Small intestine (tissue), 7 donors: ENCODE measurements around the gene STIM1. TPM values are rescaled to one million over a fixed set of nuclear protein-coding genes. Genes with fewer than 3 reads are reported as not detected.

Experiments used
- DNase-seq, 2 donors: peaks; one replicate each; pipeline versions ENCODE4 v3.0.0 to v3.0.0-alpha.2; 2013
- FAIRE-seq: peaks from 2 replicates; lab custom pipeline; 2012; peaks lifted over from hg19 to GRCh38; lab: Jason Lieb, UNC
- H3K27ac ChIP-seq, 3 donors: one replicate each; pipeline ENCODE4 v1.5.1; 2013; ENCODE audit warnings: low read length in 2 of 3, mild to moderate bottlenecking in 2 of 3, control low read depth in 1 of 3, inconsistent platforms in 1 of 3, low read depth in 1 of 3, moderate library complexity in 1 of 3
- H3K27me3 ChIP-seq, 3 donors: one replicate each; pipeline ENCODE4 v1.6.1; 2013; ENCODE audit warnings: low read length in 3 of 3, inconsistent platforms in 1 of 3; ENCODE audit not compliant: control insufficient read depth in 3 of 3, insufficient read depth in 3 of 3
- H3K36me3 ChIP-seq, 3 donors: one replicate each; pipeline ENCODE4 v1.6.1; 2013; ENCODE audit warnings: low read length in 3 of 3, inconsistent platforms in 1 of 3, low read depth in 1 of 3, mild to moderate bottlenecking in 1 of 3, moderate library complexity in 1 of 3; ENCODE audit not compliant: control insufficient read depth in 3 of 3, insufficient read depth in 2 of 3
- H3K4me1 ChIP-seq, 3 donors: one replicate each; pipeline ENCODE4 v1.6.1; 2013; ENCODE audit warnings: low read length in 2 of 3, inconsistent platforms in 1 of 3, low read depth in 1 of 3, mild to moderate bottlenecking in 1 of 3, moderate library complexity in 1 of 3; ENCODE audit not compliant: control insufficient read depth in 3 of 3, insufficient read depth in 2 of 3
- H3K4me3 ChIP-seq, 3 donors: one replicate each; pipeline ENCODE4 v1.5.1; 2013; ENCODE audit warnings: low read length in 3 of 3, control low read depth in 1 of 3, inconsistent platforms in 1 of 3, low read depth in 1 of 3, mild to moderate bottlenecking in 1 of 3, moderate library complexity in 1 of 3
- H3K9me3 ChIP-seq, 2 donors: one replicate each; pipeline ENCODE4 v1.6.1; 2013; ENCODE audit warnings: low read depth in 1 of 2, low read length in 1 of 2; ENCODE audit not compliant: control insufficient read depth in 2 of 2, insufficient read depth in 1 of 2
- WGBS, 3 donors: extraction: QIAGEN DNeasy Blood & Tissue Kit; methylation state at CpG; one replicate each; pipeline ENCODE4 v1.1.7; 2013; 5-methylcytosine and 5-hydroxymethylcytosine counted together
- polyA plus RNA-seq, 4 donors: library from polyadenylated mRNA; stranded (reverse) in 3 of 4; unstranded in 1 of 4; fragments of 200-250 nt in 3 of 4; fragments of 120-200 nt in 1 of 4; gene quantifications; one replicate each; pipeline versions ENCODE4 v1.2.1 to v1.2.3, GENCODE V29; 2013
- donor health status: healthy with polysubstance abuse.
- donor health status: control.
- donor health status: control.
- donor health status: Bipolar disorder and iron deficiency.
- donor health status: healthy.

The STIM1 gene
- polyA plus RNA-seq, 4 donors: 5.6 to 27.9 (median 11.7) TPM

DNA sequence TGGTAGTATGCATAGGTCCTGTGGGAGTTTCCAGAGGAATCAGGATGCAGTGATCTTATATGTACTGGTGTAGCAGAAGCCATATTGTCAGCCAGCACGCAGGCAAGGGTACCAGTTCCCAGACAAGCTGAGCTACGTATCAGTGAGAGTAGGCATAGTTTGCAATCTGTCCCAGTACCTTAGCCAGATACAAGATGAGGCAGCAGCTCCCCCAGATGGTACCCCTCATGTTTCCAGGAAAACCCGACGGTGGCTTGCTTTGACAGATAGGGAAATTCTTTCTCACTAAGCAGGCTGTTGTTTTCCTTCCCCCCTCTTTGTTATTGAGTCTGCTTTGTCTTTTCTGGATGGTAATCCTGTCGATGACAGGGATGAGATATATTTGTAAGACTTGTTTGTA lies 129.4 kb downstream of the STIM1 start:
- WGBS, 3 donors: 53 to 78% (median 63%) methylated on average over 5 of the region's 5 CpGs
- H3K4me3 ChIP-seq: no peak overlapping the region
- H3K36me3 ChIP-seq: peaks cover 0 to 2% (median 0%) of the 10 kb centered on the region in 3 donors
- no peak overlapping the region for H3K27ac ChIP-seq
- H3K9me3 ChIP-seq: no peaks in the 10 kb centered on the region
- no peak for FAIRE-seq
- no peaks in the 10 kb centered on the region for H3K27me3 ChIP-seq
- peaks cover 0 to 3% (median 0%) of the 10 kb centered on the region in 3 donors for H3K4me1 ChIP-seq
- no peak for DNase-seq

DNA sequence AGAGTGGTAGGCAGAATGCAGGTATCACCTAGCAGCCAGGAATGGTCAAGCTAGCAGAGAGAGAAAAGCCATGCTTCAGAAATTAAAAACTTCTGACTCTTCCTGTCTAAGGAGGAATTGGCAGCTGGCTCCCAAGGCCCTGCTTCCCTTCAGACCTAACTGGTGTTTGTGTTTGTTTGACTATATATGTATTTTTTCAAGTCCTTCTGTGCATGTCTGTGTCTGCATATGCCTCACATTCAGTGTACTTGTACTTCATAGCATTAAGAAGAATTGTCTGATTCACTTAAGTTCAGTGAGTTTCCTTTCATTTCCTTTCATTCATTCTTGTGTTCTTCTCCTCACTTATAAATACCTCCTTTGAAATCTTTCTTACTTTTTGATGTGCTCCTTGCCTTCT lies 130.2 kb downstream of the STIM1 start:
- DNase-seq (no peak), FAIRE-seq (no peak)
- no peak overlapping the region for H3K27ac ChIP-seq
- H3K27me3 ChIP-seq: no peaks in the 10 kb centered on the region
- peaks cover 0 to 3% (median 0%) of the 10 kb centered on the region in 3 donors for H3K4me1 ChIP-seq
- no peak overlapping the region for H3K4me3 ChIP-seq
- H3K9me3 ChIP-seq: no peaks in the 10 kb centered on the region
- H3K36me3 ChIP-seq: peaks cover 0 to 2% (median 0%) of the 10 kb centered on the region in 3 donors

DNA sequence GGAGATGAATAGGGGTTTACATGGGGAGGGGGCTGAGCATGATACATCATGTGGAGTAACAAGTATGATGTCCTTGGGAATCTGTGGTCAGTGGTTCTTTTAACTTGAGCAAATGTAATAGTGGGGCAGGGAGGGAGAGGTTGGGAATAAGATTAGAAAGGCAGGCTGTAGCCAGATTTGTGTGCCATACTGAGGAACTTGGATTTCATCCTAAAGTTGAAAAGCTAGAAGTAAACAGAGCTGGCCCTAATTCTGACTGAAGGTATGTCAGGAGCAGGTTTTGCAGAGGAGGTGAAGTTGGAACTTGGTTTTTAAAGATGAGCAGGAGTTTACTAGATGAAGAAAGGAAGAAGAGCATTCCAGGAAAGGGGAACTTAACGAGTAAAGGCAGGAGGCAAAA lies 130.8 kb downstream of the STIM1 start:
- Histone ChIP-seq H3K9me3 (peaks cover 0 to 2% of the 10 kb centered on the region in 2 donors), H3K27ac (no peak overlapping the region), H3K4me1 (peaks cover 0 to 3% (median 0%) of the 10 kb centered on the region in 3 donors), H3K27me3 (no peaks in the 10 kb centered on the region), H3K36me3 (peaks cover 0 to 2% (median 0%) of the 10 kb centered on the region in 3 donors), H3K4me3 (no peak overlapping the region)
- 85 to 89% (median 87%) methylated on average over 1 of the region's 1 CpG for WGBS, 3 donors
- no peak for FAIRE-seq
- DNase-seq: no peak

GRCh38 chr11:3989276-3989920 lies 133.9 kb downstream of the STIM1 start:
- H3K9me3 ChIP-seq: peaks cover 0 to 10% of the 10 kb centered on the region in 2 donors
- DNase-seq: peak in 1 of 2 donors; percentile 8
- H3K27me3 ChIP-seq: no peaks in the 10 kb centered on the region
- peak overlapping the region in 2 of 3 donors; percentile 21 to 26 for H3K27ac ChIP-seq
- WGBS, 3 donors: 64 to 92% (median 88%) methylated on average over 27 of the region's 27 CpGs
- FAIRE-seq: no peak
- peak overlapping the region in 1 of 3 donors; percentile 11 for H3K4me3 ChIP-seq
- peaks cover 0 to 3% (median 0%) of the 10 kb centered on the region in 3 donors for H3K4me1 ChIP-seq
- H3K36me3 ChIP-seq: peaks cover 0 to 2% (median 0%) of the 10 kb centered on the region in 3 donors

DNA sequence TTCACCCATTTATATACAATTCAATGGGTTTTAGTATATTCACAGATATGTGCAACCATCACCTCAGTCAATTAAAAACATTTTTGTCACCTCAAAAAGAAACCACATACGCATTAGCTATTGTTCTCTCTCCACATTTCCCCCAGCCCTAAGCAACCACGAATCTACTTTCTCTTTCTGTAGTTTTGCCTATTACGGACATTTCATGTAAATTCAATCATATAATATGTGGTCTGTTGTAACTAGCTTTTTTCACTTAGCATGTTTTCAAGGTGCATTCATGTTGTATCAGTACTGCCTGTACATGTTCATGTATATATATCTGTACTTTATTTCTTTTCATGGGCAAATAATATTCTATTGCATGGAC lies 134.4 kb downstream of the STIM1 start:
- Histone ChIP-seq H3K9me3 (peaks cover 0 to 12% of the 10 kb centered on the region in 2 donors), H3K4me1 (peaks cover 0 to 3% (median 0%) of the 10 kb centered on the region in 3 donors), H3K36me3 (peaks cover 0 to 2% (median 0%) of the 10 kb centered on the region in 3 donors), H3K27me3 (no peaks in the 10 kb centered on the region), H3K27ac (peak overlapping the region in 1 of 3 donors; percentile 26), H3K4me3 (no peak overlapping the region)
- FAIRE-seq (no peak), DNase-seq (peak in 1 of 2 donors; percentile 18)
- 61 to 85% (median 72%) methylated on average over 3 of the region's 3 CpGs for WGBS, 3 donors

DNA sequence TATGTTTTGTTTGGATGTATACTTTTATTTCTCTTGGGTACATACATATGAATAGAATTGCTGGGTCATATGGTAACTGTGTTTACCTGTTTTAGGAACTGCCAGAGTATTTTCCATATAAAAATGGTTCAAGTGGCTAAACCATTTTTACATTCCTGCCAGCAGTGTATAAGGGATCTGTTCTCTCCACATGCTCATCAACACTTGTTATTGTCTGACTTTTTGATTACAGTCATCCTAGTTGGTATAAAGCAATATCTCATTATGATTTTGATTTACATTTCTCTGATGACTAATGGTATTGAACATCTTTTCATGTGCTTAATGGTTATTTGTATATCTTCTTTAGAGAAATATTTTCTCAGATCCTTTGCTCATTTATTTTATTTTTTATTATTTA lies 134.9 kb downstream of the STIM1 start:
- FAIRE-seq: no peak
- no peak overlapping the region for H3K4me3 ChIP-seq
- no peaks in the 10 kb centered on the region for H3K27me3 ChIP-seq

DNA sequence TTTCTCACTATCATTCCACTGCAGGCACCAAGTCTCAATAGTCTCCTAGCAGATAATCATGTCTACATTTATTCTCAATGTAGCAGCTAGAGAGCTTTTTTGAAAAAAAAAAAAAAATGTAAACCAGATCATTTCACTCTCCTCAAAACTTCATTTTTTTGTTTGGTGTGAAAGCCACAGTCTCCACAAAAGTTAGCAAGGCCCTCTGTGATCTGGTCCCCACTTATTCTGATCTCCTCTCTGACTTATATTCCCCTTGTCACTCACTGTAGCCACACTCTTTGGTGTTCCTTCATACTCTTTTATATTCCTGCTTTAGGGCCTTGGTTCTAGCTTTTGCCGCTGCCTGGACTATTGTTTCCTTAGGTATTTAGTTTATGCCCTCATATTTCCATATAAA lies 137.5 kb downstream of the STIM1 start:
- Histone ChIP-seq H3K4me3 (no peak overlapping the region), H3K4me1 (no peaks in the 10 kb centered on the region), H3K27me3 (no peaks in the 10 kb centered on the region), H3K36me3 (peaks cover 0 to 2% (median 0%) of the 10 kb centered on the region in 3 donors), H3K27ac (no peak overlapping the region), H3K9me3 (peaks cover 0 to 12% of the 10 kb centered on the region in 2 donors)
- WGBS, 3 donors: 97 to 100% (median 100%) methylated on average over 1 of the region's 1 CpG
- no peak for DNase-seq
- FAIRE-seq: no peak

More for the DNA sequence above, 134.9 kb downstream of the STIM1 start:
- peaks cover 0 to 2% (median 0%) of the 10 kb centered on the region in 3 donors for H3K36me3 ChIP-seq
- H3K4me1 ChIP-seq: peaks cover 0 to 3% (median 0%) of the 10 kb centered on the region in 3 donors
- no peak for DNase-seq
- no peak overlapping the region for H3K27ac ChIP-seq
- H3K9me3 ChIP-seq: peaks cover 0 to 12% of the 10 kb centered on the region in 2 donors

DNA sequence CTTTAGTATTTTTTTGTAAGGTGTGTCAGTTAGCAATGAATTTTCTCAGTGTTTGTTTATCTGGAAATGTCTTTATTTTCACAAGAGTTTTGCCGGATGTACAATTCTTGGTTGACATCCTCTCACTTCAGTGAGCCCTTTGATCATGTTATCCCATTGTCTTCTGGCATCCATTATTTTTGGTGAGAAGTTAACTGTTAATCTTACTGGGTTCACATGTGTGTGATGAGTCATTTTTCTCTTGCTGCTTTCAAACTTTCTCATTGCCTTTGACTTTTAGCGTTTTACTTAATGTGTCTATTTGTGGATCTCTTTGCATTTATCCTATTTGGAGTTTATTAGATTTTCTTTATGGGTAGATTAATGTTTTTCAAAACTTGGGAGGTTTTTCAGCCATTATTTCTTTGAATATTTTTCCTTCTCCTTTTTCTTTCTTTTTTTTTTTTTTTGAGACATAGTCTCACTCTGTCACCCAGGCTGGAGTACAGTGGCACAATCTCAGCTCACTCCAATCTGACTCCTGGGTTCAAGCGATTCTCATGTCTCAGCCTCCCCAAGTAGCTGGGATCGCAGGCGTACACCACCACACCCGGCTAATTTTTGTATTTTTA lies 138.7 kb downstream of the STIM1 start:
- no peak for DNase-seq
- H3K27ac ChIP-seq: no peak overlapping the region
- H3K4me1 ChIP-seq: no peaks in the 10 kb centered on the region
- 93 to 94% (median 94%) methylated on average over 6 of the region's 6 CpGs for WGBS, 3 donors
- peaks cover 0 to 2% (median 0%) of the 10 kb centered on the region in 3 donors for H3K36me3 ChIP-seq
- H3K9me3 ChIP-seq: peaks cover 0 to 14% of the 10 kb centered on the region in 2 donors
- H3K4me3 ChIP-seq: no peak overlapping the region
- H3K27me3 ChIP-seq: no peaks in the 10 kb centered on the region
- no peak for FAIRE-seq
